GM13977 (cell line): Measurements from ENCODE around the gene MIS18A.

Source experiments
- DNase-seq: peaks from one replicate; pipeline ENCODE4 v3.0.0; 2012; ENCODE audit warnings: low spot score
- CTCF ChIP-seq: IDR thresholded peaks from 2 replicates; pipeline ENCODE4 v1.5.1; 2012; ENCODE audit warnings: mild to moderate bottlenecking, control low read depth; ENCODE audit not compliant: insufficient read depth; ENCODE audit errors: extremely low read depth, missing control alignments
- in situ Hi-C: fragments of 300-500 bp; cut with MboI; formaldehyde crosslinking; loops from one replicate; pipeline ENCODE4 v1.12.0; 2022; ENCODE audit warnings: low sequenced_read_pairs, low pct_unique_long_range_greater_than_20kb, mixed read lengths, inconsistent platforms; ENCODE audit not compliant: unreplicated experiment

The MIS18A gene

GRCh38 chr21:32320726-32321125 lies 41.9 kb upstream of the MIS18A start:
- TF ChIP-seq CTCF = no peak
- in situ Hi-C loops = no loop called here
- DNase-seq = no peak

- no peak for TF ChIP-seq CTCF
Observed at GRCh38 chr21:32320059-32320458, 41.2 kb upstream of the MIS18A start.

GRCh38 chr21:32319012-32319411 lies 40.2 kb upstream of the MIS18A start:
- in situ Hi-C loops = no loop called here
- TF ChIP-seq CTCF = no peak
- no peak for DNase-seq

More at GRCh38 chr21:32320059-32320458, 41.2 kb upstream of the MIS18A start:
- no peak for DNase-seq
- in situ Hi-C loops = no loop called here

- no peak for DNase-seq
- TF ChIP-seq CTCF = no peak
- in situ Hi-C loops = no loop called here
Observed at GRCh38 chr21:32317726-32318125, 38.9 kb upstream of the MIS18A start.

GRCh38 chr21:32316361-32317215 lies 37.7 kb upstream of the MIS18A start:
- in situ Hi-C loops = no loop called here
- no peak for TF ChIP-seq CTCF
- DNase-seq = no peak

GRCh38 chr21:32315511-32316281 lies 36.8 kb upstream of the MIS18A start:
- no peak for TF ChIP-seq CTCF
- in situ Hi-C loops = no loop called here
- DNase-seq = no peak
